GM18519 (cell line): ENCODE measurements around the gene HTRA3.

Experiments
- ATAC-seq: cut with Tn5 transposase; IDR thresholded peaks from one replicate; pipeline ENCODE4 v1.9.1; 2021; ENCODE audit warnings: mild to moderate bottlenecking, moderate library complexity; ENCODE audit not compliant: unreplicated experiment, low FRiP score

HTRA3 gene

DNA sequence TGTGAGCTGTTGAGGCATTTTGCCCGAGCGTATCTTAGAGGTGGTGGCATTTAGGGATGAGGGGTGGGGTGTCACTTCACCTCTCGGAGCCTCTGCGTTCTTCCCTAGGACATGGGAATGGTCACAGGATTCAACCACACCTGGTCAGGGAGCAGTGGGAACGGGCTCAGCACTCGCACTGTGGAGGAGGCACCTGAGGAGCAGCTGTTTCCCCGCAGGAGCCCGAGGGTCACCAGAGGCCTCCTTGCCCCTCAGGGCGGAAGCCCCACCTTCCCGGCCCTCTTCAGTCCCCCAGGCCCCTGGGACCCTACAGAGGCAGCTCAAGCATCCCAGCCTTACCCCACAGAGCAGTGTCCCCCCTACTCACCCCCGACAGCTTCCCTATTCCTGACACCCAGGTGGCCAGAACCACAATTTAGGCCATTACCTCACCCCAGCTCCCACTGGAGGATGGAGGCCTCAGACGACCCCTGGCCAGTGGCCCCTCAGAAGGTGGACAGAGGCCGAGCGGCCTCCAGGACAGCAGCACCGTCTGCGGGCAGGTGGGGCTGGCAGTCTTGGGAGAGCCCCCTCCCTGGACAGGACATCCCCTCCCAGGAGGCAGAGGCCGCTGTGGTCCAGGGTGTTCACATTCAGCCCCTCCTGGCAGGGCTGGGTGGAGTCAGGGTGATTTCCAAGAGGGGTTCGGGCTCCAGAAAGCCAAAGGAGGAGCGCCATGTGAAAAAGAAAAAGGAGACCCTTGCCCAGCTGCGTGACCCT, 4.2 kb upstream of the HTRA3 start:
- ATAC-seq = no peak

DNA sequence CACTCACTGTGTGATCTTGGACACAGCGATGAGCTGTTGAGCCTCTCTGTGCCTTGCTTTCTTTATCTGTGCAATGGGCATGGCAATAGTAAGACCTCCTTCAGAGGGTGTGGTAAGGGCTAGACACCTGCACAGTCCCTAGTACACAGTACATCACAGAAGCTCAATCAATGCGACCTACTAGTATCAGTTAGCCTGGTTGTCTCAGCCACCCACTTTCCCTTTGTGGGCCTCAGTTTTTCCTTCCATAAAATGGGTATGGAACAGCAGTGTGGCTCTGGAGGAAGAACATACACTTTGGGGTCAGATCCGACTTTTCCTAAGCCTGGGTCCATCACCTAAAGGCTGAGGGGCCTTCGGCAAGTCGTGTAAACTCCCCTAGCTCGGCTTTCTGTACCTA, 3.5 kb upstream of the HTRA3 start:
- no peak for ATAC-seq

DNA sequence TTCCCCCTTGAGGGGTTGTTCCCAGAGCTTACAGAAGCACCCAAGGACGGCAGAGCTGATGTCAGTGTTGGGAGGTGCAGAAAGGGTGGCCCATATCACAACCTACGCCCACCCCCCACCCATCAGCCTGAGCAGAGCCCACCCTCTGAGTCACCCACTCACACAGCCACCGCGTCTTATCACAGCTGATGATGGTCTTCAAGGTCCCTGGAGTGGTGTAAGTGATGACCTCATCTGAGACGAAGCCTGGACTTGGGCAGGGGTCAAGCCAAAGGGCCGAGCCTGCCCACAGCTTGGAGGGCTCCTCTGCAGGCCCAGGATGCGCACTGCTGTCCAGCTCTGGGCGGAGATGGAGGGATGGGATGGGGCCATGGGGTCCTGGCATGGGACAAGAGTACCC, 3.0 kb upstream of the HTRA3 start:
- ATAC-seq = no peak

DNA sequence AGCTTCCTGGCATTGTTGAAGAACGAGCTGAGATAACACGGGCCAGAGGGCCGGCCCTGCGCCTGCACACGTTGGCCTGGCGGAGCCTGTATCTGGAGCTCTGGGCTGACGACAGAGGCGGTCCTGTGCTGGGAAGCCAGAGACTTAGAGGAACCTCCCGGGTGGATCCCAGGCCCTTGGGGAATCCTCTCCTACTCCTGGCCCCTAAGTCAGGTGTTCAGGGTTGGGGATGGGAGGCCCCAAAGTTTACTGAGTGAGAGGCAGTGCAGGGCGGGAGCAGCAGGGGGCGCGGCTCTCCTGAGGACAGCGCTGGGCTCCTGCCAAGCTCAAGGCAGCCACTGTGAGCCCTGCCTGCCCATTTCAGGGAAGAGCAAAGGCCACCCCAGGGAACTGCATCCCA, 2.5 kb upstream of the HTRA3 start:
- ATAC-seq = no peak

DNA sequence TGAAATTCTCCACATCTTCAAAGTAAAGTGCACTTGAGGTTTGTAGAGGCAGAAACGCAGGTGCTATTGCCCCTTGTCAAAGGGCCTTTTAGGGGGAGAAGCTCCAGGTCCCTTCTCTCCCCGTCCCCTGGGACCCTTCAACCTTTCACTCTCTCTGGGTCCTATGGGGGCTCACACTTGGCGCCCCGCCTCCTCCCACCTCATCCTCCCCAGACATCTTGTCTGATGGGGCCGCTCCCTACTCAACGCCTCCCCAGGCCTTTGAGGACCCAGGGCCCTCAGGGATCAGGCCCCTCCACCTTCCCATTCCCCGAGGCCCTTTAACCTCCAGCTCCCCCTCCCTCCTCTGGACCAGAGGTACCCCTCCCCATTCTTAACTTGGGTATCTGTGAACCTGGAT, 1.3 kb upstream of the HTRA3 start:
- no peak for ATAC-seq

DNA sequence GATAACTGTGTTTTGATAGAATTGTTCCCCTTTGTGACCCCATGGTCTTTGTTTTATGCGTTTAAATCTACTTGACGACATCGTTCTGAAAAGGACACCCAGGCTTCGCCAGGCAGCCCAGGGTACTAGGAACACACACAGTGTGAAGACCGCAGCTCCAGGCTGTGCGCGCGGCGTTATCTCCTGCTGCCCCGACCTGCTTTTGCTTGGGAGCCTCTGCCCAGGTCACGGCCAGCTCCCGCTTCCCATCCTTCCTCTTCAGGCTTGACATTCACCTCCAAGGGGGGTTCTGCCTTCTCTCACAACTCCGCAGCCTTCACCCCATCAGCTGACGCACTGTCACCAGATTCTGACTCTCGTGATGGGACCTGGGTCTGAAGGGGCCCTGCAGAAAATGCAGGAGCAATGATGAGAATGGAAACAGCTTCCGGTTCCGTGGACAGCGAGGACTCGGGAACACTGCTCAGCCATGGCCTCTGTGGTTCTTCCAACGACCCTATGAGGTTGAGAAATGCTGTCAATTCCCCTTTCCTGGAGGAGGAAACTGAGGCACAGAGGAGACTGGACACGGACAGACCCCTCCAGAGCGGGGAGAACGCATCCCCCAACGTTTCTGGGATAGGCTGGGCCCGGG, 536 bp upstream of the HTRA3 start:
- ATAC-seq = no peak

DNA sequence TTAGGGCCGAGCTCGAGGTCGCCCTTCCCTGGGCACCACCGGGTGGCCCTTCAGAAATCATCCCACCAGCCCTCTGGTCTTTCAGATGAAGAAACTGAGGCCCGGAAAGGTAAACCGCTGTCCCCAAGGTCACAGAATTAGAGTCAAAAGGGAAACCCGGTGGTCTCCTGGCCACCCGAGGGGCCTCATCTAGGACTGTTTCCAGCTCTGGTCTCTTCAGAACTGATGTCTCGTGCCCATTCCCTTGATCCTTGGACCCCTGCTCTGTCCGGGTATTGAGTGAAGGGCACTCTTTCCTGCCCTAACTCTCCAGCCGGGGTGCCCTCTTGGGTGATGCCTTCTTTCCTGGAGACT, 841 bp downstream of the HTRA3 start:
- ATAC-seq = no peak

DNA sequence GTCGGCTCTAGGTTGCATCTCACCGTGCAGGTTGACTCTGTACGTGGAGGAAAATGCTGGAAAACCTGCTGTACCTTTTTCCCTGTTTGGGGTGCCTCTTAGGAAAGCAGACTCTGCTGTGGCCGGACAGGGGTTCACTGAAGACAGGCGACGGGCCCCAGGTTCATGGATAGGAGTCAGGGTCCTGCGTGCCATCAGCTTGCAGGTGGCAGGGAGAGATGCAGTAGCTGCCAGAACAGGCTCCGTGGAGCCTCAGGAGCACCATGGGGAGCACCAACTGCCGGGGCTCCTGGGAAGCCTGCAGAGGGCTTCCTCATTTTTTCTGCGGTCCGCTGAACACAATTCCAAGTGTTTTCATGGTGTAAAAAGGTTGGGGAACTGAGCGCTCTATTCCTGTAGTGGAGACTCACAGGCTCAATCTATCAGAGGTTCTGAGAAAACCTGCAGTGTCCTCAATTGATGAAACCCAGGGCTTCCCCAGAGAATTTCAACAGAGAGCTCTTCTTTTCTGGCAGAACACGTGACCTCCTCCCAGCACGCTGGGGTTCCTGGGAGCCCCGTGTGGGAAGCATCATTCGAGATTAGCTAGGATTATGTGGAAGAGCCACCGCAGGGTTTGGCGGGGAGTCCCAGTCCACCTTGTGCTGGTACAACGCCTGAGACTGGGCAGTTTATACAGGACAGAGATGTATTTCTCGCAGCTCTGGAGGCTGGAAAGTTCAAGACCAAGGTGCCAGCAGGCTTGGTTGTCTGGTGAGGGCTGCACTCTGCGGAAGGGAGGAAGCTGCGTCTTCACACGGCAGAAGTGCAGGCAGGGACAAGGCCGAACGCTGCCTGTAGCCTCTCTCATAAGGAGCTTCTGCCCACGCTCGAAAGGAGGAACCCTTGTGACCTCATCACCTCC, 1.6 kb downstream of the HTRA3 start:
- no peak for ATAC-seq

DNA sequence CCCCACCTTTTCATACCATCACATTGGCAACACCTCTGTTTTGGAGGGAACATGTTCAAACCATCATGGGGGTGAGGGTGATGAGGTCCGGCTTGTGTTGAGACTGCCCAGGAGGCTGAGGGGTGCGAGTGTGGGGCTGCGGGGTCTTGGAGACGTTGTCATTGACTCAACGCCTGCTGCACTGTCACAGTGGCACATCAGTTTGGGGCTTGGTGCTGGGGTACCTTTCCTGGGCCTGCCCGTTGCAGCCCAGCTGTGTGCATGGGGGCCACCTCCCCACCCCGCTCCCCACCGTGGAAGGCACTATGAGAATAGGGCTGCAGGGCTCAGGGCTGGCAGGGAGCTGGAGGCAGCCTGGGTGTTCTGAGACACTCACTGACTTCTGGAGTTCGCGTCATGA, 2.3 kb downstream of the HTRA3 start:
- no peak for ATAC-seq

DNA sequence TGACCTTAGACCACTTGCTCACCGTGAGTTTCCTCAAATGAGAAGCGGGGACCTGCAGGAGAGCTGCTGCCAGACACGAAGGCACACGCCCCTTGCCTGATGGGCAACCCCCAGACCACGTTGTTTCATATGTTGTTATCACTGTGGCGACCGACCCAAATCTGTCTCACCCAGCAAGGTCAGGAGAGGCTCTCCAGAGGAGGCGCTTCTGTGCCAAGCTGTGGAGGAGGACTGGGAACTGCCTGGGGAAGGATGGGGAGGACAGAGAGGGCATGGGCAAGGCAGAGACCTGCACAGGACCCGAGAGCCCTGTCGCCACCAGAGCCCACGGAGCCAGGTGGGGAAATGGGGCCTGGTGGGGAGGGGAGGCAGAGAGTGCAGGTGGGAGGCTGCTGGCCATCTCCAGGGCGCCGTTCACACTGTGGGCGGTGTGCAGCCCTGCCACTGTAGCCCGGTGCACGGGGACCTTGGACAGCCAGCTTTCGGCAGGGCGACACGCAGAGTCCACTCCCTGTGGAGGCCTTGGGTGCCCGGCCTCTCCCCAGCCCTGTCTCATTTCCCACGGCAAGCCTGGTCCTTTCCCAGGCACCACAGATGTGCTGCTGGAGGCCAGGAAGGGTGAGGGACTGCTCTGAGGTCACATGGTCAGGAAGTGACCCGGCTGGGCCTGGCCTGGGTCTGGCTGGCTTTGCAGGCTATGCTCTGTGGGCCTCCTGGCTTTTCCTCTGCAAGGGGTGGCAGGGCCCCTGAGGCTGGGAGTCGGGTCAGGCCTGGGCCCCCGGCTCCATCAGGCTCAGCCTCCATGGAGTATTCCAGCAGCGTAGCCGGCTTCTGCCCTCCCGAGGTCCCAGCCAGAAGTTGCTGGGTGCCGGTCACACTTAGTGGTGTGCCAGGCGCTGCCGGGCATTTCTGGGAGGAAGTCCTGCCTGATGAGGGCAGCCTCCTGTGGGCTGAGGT, 3.2 kb downstream of the HTRA3 start:
- ATAC-seq = no peak

DNA sequence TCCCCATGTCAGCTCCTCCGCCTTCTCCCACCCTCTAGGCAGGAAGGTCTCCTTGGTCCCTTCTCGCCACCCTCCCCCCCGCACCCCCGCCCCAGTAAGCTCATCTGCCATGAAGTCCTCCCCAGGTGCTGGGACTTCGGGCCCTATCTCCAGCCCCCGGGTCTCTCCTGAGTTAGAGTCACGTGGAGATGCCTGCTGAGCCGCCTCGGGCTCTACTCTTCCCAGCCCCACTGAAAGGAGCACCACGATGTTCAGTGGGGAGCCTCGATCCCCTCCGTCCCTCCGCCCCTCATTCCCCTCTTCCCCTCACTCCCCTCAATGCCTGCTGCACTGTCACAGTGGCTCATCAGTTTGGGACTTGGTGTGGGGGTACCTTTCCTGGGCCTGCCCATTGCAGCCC, 3.9 kb downstream of the HTRA3 start:
- no peak for ATAC-seq

DNA sequence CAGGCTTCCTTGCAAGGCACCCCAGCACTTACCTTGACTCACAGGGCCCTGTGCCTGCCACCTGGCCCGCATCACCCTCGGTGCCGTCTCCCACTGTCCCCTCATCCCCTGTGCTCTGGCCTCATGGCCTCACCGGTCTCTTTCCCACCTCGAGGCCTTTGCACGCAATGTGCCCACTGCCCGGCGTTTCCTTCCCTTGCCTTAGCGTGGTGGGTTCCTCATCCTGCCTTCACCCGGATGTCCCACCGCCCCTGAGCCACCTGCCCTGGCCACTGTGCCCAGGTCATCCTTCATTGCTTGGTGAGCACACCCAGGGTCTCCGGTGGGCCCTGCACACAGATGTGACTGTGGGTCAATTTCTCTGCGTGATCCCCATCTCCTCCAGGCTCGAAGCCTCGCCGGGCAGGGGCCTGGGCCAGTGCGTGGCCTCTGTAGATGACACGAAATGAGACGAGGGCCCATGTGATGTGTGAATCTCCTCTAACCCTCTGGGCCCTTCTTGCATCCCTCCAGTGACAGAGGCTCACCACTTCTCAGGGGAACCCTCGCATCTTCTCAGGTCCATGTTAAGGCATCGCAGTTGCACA, 4.6 kb downstream of the HTRA3 start:
- ATAC-seq = no peak

DNA sequence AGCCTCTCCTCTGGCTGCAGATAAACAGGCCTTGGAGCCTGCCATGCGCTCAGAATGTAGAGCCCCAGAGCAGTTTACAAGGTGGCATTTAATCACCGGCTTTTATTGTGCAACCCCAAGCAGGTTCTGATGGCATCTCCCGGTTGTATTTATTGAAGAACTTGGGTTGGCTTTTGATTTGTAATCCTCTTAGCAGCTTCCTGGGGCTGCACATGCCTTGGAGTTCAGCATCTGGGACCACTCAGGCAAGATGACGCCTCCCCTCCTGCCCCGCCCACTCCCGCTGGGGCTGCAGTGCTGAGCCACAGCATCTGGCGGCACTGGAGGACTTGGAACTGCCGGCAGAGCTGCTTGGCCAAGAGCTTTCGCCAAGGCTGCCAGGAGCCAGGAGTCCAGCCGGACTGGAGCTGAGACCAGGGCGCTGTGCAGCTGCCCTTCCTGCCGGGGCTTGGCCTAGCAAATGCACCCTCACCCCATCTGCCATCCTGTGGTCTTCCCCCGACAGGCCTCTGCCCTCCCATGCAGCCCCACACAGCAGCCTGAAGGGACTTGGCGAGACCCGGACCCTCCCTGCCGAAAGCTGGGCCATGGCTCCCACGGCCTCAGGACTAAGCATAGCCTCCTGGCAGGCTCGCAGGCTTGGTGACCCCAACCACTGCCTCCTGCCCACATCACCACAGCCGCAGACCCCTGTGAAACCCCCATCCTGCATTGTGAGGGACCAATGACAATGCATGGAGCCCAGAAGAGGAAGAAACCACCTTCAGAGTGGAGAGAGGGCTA, 5.4 kb downstream of the HTRA3 start:
- no peak for ATAC-seq

DNA sequence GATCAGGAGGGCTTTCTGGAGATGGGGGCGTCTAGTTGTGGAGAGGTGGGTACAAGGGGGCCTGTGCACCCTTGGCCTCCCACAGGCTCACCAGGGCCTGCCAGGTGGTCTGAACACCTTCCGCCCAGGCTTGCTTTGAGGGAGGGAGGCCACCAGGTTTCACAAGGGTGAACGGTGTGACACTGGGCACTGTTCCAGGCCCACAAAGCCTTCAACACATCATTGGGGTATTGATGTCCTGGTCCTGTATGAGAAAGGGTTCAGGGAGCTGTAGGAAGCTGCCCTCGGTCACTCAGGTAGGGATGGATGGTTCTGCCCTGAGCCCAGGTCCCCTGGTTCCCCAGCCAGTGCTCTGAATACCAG, 6.0 kb downstream of the HTRA3 start:
- no peak for ATAC-seq

DNA sequence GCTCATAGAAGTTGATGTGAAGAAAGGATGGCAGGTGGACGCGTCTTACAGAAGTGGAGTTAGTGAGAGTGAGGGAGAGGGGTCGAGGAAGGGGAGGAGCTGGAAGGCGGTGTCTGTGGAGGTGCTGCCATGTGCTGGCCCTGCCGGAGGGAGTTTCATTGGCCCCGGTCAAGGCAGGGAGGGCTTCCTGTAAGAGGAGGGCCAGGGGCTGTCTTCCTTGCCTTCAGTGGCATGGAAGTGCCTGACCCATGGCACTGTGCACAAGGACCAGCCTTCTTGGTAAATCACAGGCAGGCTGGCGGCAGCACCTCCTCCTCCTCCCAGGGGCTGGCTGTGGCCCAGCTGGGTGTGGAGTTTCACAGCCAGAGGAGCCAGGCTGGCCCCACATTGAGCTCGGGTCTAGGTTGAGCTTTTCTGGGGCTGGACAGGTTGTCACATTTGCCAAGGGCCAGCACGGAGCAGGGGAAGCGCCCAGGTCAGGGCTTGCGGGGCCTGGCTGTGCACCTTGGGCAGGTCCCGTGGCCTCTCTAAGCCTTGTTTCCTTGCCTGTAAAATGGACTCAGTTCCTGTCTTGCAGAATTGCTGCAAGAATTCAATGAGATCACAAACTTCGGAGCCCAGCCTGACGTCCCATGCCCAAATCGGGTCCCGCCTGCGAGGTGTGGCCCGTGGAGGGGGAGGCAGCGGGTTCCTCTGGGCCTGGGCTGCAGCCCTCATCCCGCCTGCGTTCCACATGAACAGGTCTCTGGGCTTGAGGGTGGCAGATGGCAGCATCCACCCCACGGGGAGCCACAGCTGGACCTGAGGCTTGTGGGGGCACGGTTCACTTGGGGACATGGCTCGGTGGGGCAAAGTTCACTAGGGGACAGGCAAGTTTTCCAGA, 7.0 kb downstream of the HTRA3 start:
- ATAC-seq = no peak

DNA sequence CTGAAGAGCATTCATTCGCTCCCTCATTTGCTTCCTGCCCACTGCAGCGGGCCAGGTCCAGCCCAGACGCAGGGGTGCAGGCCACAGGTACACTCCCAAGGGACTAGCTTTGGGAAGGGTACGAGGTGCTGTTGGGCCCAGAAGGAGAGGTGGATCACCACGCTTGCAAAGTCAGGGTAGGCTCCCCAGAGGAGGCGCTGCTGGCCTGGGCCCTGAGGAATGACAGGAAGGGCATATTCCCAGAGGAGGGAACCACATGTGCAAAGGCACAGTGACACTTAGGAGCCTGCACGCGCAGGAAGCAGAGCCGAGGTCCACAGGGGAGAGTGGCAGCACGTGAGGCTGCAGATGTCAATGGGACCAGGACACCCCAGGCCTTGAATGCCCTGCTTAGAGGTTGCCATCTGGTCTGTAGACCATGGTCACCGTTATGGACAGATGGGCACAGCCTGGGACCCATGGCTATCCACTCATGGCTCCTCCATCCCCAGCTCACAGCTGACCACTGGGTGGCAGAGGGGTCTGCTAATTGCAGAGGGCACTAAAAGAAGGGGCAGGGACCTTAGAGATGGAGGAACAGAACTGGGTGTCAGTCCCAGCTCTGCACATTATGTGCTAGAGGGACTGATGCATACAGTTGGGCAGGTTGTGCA, 7.9 kb downstream of the HTRA3 start:
- no peak for ATAC-seq

DNA sequence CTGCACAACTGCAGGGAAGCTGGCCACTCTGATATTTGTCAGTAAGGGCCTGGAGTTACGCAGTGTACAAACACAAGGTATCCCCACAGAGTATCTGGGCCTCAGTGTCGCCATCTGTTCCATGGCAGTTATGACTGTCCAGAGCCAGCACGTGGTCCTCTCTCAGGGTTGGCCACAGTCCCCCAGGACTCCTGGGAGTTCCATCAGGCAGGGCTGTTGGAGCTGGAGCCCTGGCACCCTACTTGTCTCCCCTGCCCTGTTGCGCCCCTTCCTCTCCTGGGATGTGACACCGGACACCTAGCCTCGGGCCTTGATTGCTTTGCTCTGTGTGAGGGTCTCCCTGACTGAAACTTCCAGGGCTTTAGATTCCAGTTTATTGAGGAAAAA, 8.4 kb downstream of the HTRA3 start:
- no peak for ATAC-seq
